Cardiac muscle cell (in vitro differentiated cells and primary cell): Measurements from ENCODE around the gene RNF149. TPM values are rescaled to one million over a fixed set of nuclear protein-coding genes. Genes with fewer than 3 reads are reported as not detected.
"Not testable (repeated sequence)": the region's sequence is repeated elsewhere in the genome, so short reads cannot be mapped to it uniquely, and the experiment has no call there.

Experiments used
- DNase-seq, 2 donors: peaks; one replicate each; pipeline versions ENCODE4 v3.0.0 to v3.0.0-alpha.2; 2010 to 2017; ENCODE audit warnings: low read depth in 1 of 2, low spot score in 1 of 2
- H3K27ac ChIP-seq: fragments of 200-600 bp; sonication (generic); 2 replicates; pipeline ENCODE4 v1.5.1; 2016
- H3K27me3 ChIP-seq: fragments of 200-600 bp; sonication (generic); 2 replicates; pipeline ENCODE4 v1.6.0; 2016; ENCODE audit warnings: control low read depth
- H3K36me3 ChIP-seq: fragments of 200-600 bp; sonication (generic); 2 replicates; pipeline ENCODE4 v1.5.1; 2016; ENCODE audit warnings: control low read depth
- H3K4me1 ChIP-seq: fragments of 200-600 bp; sonication (generic); 2 replicates; pipeline ENCODE4 v1.8.1; 2017; ENCODE audit warnings: low read depth, mild to moderate bottlenecking, mixed run types
- H3K4me3 ChIP-seq: fragments of 200-600 bp; sonication (generic); 2 replicates; pipeline ENCODE4 v1.5.1; 2016; ENCODE audit warnings: mild to moderate bottlenecking
- H3K9me3 ChIP-seq: fragments of 200-600 bp; sonication (generic); 2 replicates; pipeline ENCODE4 v1.5.1; 2017; ENCODE audit warnings: low read depth, mild to moderate bottlenecking, control low read depth
- polyA plus RNA-seq: library from polyadenylated mRNA; unstranded; fragments of >200 nt; fragmentation: Nextera tagmentation; extraction: Ambion mirVana; gene quantifications from 2 replicates; pipeline ENCODE4 v1.2.1, GENCODE V29; 2016
- total RNA-seq: library from RNA; depleted of rRNA; stranded (reverse); fragments of >200 nt; gene quantifications from 2 replicates; pipeline ENCODE4 v1.2.3, GENCODE V29; 2016
- TF ChIP-seq, protein P1 (sequence below): IDR thresholded peaks from 2 replicates; pipeline ENCODE4 v1.5.1; 2012; ENCODE audit warnings: low read depth, mild to moderate bottlenecking, low read length

RNF149 gene
- total and polyA plus RNA-seq, 2 experiments from 2014 or later, result 44.4 to 69.9 TPM

DNA sequence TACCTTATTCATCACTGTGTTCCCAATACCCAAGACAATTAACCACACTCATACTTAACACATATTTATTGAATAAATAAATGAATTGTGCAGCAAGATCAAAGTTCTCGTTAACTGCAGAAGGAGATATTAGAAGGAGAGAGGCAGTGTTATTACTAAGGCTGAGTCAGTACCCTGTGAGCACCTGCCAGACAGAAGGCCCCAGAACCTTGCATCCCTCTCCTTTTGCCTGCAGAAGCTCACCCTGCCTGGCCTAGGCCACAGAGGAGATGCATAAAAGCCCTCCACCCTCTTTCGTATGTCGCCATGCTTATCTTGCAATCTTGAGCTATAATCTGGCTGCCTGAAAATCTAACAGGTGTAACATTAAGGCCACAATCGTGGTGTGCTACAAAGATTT, 20.5 kb upstream of the RNF149 start:
- Histone ChIP-seq H3K4me3 (no peak overlapping the region), H3K36me3 (no peaks in the 10 kb centered on the region), H3K4me1 (no peaks in the 10 kb centered on the region), H3K9me3 (no peaks in the 10 kb centered on the region), H3K27me3 (no peaks in the 10 kb centered on the region), H3K27ac (no peak overlapping the region)
- TF ChIP-seq, protein P1, sequence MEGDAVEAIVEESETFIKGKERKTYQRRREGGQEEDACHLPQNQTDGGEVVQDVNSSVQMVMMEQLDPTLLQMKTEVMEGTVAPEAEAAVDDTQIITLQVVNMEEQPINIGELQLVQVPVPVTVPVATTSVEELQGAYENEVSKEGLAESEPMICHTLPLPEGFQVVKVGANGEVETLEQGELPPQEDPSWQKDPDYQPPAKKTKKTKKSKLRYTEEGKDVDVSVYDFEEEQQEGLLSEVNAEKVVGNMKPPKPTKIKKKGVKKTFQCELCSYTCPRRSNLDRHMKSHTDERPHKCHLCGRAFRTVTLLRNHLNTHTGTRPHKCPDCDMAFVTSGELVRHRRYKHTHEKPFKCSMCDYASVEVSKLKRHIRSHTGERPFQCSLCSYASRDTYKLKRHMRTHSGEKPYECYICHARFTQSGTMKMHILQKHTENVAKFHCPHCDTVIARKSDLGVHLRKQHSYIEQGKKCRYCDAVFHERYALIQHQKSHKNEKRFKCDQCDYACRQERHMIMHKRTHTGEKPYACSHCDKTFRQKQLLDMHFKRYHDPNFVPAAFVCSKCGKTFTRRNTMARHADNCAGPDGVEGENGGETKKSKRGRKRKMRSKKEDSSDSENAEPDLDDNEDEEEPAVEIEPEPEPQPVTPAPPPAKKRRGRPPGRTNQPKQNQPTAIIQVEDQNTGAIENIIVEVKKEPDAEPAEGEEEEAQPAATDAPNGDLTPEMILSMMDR, result no peak
- DNase-seq, result no peak

GRCh38 chr2:101328474-101329007, 20.0 kb upstream of the RNF149 start:
- no peak overlapping the region for H3K27ac ChIP-seq

GRCh38 chr2:101327863-101328394, 19.4 kb upstream of the RNF149 start:
- TF ChIP-seq, protein P1, result no peak
- Histone ChIP-seq H3K36me3 (no peaks in the 10 kb centered on the region), H3K9me3 (no peaks in the 10 kb centered on the region), H3K27me3 (no peaks in the 10 kb centered on the region), H3K4me3 (no peak overlapping the region), H3K27ac (no peak overlapping the region), H3K4me1 (no peaks in the 10 kb centered on the region)
- DNase-seq, result no peak

More at GRCh38 chr2:101328474-101329007, 20.0 kb upstream of the RNF149 start:
- peak in 1 of 2 donors; percentile 39 for DNase-seq
- H3K9me3 ChIP-seq, result no peaks in the 10 kb centered on the region
- no peaks in the 10 kb centered on the region for H3K36me3 ChIP-seq
- H3K27me3 ChIP-seq, result no peaks in the 10 kb centered on the region
- H3K4me1 ChIP-seq, result no peaks in the 10 kb centered on the region
- TF ChIP-seq, protein P1, result no peak
- no peak overlapping the region for H3K4me3 ChIP-seq

GRCh38 chr2:101325425-101325824, 16.9 kb upstream of the RNF149 start:
- TF ChIP-seq, protein P1, result no peak
- Histone ChIP-seq H3K27ac (no peak overlapping the region), H3K36me3 (no peaks in the 10 kb centered on the region), H3K9me3 (no peaks in the 10 kb centered on the region), H3K27me3 (no peaks in the 10 kb centered on the region), H3K4me1 (no peaks in the 10 kb centered on the region), H3K4me3 (no peak overlapping the region)
- no peak for DNase-seq

DNA sequence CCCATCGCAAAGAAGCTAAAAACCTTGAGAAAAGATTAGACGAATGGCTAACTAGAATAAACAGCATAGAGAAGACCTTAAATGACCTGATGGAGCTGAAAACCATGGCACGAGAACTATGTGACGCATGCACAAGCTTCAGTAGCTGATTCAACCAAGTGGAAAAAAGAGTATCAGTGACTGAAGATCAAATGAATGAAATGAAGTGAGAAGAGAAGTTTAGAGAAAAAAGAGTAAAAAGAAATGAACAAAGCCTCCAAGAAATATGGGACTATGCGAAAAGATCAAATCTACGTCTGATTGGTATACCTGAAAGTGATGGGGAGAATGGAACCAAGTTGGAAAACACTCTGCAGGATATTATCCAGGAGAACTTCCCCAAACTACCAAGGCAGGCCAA, 8.1 kb upstream of the RNF149 start:
- H3K36me3 ChIP-seq, H3K27ac ChIP-seq, H3K4me3 ChIP-seq, H3K27me3 ChIP-seq, H3K9me3 ChIP-seq, DNase-seq, H3K4me1 ChIP-seq: not testable (repeated sequence)

- no peak overlapping the region for H3K27ac ChIP-seq
Observed at GRCh38 chr2:101311696-101312017, 3.2 kb upstream of the RNF149 start.

More at GRCh38 chr2:101311696-101312017, 3.2 kb upstream of the RNF149 start:
- Histone ChIP-seq H3K9me3 (no peaks in the 10 kb centered on the region), H3K4me1 (peaks cover 9% of the 10 kb centered on the region), H3K27me3 (no peaks in the 10 kb centered on the region), H3K36me3 (no peaks in the 10 kb centered on the region), H3K4me3 (no peak overlapping the region)
- TF ChIP-seq, protein P1, result no peak
- no peak for DNase-seq
